ENCODE measurements around the gene KIAA1671.

Gene KIAA1671

DNA sequence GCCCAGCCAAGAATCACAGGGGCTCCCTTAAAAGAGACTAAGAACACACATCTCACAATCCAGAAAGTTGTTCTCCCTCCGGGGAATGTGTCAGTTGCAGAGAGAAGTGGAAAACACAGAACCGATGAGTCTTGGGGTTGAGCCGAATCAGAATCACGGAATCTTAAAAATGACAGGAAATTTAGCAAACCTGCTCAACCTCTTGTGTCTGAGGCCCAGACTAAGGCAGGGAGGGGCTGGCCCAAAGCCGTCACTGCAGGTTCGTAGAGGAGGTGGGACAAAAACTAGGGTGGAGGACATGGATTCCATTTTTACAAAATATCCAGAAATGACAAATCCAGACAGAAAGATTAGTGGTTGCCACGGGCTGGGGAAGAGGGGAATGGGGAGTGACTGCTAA lies 63.8 kb downstream of the KIAA1671 start:
- no peak overlapping the region for H3K4me3 ChIP-seq (replicated peaks in 1 of 2; ENCODE audit: low read depth in 2 of 2, low read length in 2 of 2)
- no peak for TF ChIP-seq CTCF (IDR thresholded peaks at IDR 0.05; ENCODE audit: low read depth, low read length)
- DNase-seq (ENCODE audit: low read depth in 2 of 2), result no peak

GRCh38 chr22:25018009-25018408 lies 65.5 kb downstream of the KIAA1671 start:
- no peak for TF ChIP-seq CTCF (IDR thresholded peaks at IDR 0.05; ENCODE audit: low read depth, low read length)
- DNase-seq (ENCODE audit: low read depth in 2 of 2), result peak in 1 of 2 donors; percentile 42
- H3K4me3 ChIP-seq (replicated peaks in 1 of 2; ENCODE audit: low read depth in 2 of 2, low read length in 2 of 2), result no peak overlapping the region

DNA sequence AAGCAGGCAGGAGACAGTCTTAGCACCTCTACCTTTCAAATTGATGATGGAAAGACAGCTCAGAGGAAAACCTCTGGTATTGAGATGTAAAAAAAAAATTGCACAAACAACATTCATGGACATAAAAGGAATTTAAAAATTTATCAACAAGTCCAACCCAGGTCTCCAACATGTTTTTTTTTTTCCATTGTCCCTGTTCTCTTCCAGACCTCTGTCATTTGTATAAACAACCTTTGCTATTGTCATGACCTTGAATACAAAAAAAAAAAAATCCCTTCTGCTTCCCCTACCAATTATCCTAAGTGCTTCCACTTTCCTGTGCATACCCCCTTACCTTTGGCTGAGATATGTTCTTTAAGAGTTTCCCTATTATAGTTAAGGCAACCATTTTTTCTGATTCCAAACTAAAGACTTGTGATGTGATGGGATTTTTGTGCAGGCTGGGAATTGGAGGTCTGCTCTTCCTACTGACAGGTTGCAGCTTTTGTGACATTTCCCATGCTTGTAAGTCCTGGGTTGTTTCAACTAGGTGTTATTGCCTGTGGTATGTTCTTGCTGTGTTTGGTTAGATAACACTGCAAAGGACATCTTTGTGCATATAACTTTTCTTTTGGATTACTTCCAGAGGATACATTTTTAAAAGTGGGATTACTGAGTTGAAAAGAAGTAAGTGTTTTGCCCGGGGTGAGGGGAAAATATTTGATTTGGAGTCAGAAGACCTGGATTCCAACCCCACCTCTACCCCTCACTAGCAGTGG lies 67.1 kb downstream of the KIAA1671 start:
- H3K4me3 ChIP-seq (replicated peaks in 1 of 2; ENCODE audit: low read depth in 2 of 2, low read length in 2 of 2), result no peak overlapping the region
- TF ChIP-seq CTCF (IDR thresholded peaks at IDR 0.05; ENCODE audit: low read depth, low read length), result no peak
- DNase-seq (ENCODE audit: low read depth in 2 of 2), result no peak

DNA sequence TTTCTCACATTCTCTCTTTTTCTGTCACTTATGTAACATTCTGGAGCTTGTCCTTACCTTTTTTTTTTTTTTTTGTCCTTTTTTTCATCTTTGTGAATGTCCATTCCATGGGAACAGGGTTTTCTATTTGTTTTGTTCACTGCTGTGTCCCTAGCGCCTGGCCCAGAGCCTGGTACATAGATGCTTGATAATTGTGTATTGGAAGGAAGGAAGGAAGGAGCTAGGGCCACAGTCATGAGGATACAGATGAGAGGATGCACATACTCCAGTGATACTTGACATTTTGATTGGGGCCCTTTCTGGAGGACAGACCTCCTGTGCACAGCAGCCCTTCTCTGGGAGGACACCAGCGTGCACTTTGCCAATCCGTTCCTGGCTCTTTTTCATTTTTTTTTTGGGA lies 68.9 kb downstream of the KIAA1671 start:
- no peak for TF ChIP-seq CTCF (IDR thresholded peaks at IDR 0.05; ENCODE audit: low read depth, low read length)
- DNase-seq (ENCODE audit: low read depth in 2 of 2), result no peak
- no peak overlapping the region for H3K4me3 ChIP-seq (replicated peaks in 1 of 2; ENCODE audit: low read depth in 2 of 2, low read length in 2 of 2)

DNA sequence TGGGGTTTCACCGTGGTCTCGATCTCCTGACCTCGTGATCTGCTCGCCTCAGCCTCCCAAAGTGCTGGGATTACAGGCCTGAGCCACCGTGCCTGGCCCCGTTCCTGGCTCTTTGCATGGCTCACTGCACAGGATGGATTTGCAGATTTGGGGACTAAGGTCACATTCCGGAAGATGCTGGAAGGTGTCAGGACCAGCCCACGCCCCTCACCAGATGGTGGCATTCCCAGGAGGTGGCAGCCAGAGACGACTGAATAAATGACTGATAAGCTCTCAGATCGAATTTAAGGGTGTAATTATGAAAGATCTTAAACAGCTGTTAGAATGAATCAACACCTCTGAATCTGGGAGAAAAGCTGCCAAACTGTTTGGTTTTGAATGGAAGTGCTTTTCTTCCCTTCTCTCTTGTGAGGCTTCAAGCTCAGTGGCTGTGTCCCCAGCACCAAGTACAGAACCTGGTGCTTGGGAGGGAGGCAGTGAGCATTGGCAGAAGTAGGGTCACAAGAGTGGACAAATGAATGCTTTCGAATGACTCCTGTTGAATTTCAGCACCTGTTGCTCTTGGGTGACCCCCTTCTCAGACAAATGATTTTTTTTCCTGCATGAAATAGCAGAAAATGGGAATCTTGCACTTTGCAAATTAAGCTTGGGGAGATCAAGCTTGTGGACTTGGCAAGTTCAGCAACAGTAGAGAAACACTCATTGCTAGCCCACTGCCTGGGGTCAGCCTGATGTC lies 69.6 kb downstream of the KIAA1671 start:
- no peak for DNase-seq (ENCODE audit: low read depth in 2 of 2)
- no peak overlapping the region for H3K4me3 ChIP-seq (replicated peaks in 1 of 2; ENCODE audit: low read depth in 2 of 2, low read length in 2 of 2)
- TF ChIP-seq CTCF (IDR thresholded peaks at IDR 0.05; ENCODE audit: low read depth, low read length), result no peak

DNA sequence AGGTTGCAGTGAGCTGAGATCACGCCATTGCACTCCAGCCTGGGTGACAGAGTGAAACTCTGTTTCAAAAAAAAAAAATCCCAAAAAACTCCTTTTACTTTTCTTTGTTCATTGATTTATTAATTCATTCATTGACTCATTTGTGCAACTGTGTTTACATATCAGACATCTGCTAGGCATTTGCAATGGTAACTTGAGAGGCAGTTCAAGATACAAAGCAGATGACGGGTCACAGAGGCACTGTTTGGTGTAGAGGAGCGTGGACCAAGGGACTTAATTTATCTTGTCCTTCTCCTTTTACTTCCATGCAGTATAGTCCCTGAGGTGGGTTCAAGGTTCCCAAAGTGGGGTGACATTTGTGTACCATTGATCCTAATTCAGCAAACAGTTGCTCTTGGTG lies 71.4 kb downstream of the KIAA1671 start:
- no peak for DNase-seq (ENCODE audit: low read depth in 2 of 2)
- no peak for TF ChIP-seq CTCF (IDR thresholded peaks at IDR 0.05; ENCODE audit: low read depth, low read length)
- H3K4me3 ChIP-seq (replicated peaks in 1 of 2; ENCODE audit: low read depth in 2 of 2, low read length in 2 of 2), result no peak overlapping the region
